Hepatocyte (in vitro differentiated cells): ENCODE results near the gene SPATC1L. TPM values are rescaled to one million over a fixed set of nuclear protein-coding genes. Genes with fewer than 3 reads are reported as not detected.

ENCODE experiments used
- DNase-seq: peaks from one replicate; pipeline ENCODE4 v3.0.0-alpha.2; 2016; ENCODE audit warnings: low spot score
- H2AFZ ChIP-seq: fragments of 200-600 bp; sonication (generic); 2 replicates; pipeline ENCODE4 v1.6.0; 2016; ENCODE audit warnings: antibody characterized with exemption, mild to moderate bottlenecking
- H3K27ac ChIP-seq: fragments of 200-600 bp; sonication (generic); 2 replicates; pipeline ENCODE4 v1.5.1; 2016; ENCODE audit warnings: mild to moderate bottlenecking
- H3K27me3 ChIP-seq: fragments of 200-600 bp; sonication (generic); 2 replicates; pipeline ENCODE4 v1.6.1; 2016
- H3K36me3 ChIP-seq: fragments of 200-600 bp; sonication (generic); replicated peaks from 2 replicates; pipeline ENCODE4 v1.5.1; 2016; ENCODE audit warnings: low read depth; ENCODE audit not compliant: insufficient read depth
- H3K4me1 ChIP-seq: fragments of 200-600 bp; sonication (generic); 2 replicates; pipeline ENCODE4 v1.5.1; 2016; ENCODE audit warnings: mild to moderate bottlenecking, moderate library complexity; ENCODE audit not compliant: insufficient read depth
- H3K4me2 ChIP-seq: fragments of 200-600 bp; sonication (generic); 2 replicates; pipeline ENCODE4 v1.6.0; 2016
- H3K4me3 ChIP-seq: fragments of 200-600 bp; sonication (generic); 2 replicates; pipeline ENCODE4 v1.5.1; 2016; ENCODE audit warnings: mild to moderate bottlenecking
- H3K79me2 ChIP-seq: fragments of 200-600 bp; sonication (generic); 2 replicates; pipeline ENCODE4 v1.6.0; 2017; ENCODE audit warnings: mild to moderate bottlenecking
- H3K9me2 ChIP-seq: fragments of 200-600 bp; sonication (generic); replicated peaks from 2 replicates; pipeline ENCODE4 v1.6.0; 2017; ENCODE audit warnings: mild to moderate bottlenecking; ENCODE audit not compliant: insufficient read depth
- H3K9me3 ChIP-seq: fragments of 200-600 bp; sonication (generic); 2 replicates; pipeline ENCODE4 v1.5.1; 2016; ENCODE audit warnings: low read depth, mild to moderate bottlenecking
- H4K20me1 ChIP-seq: fragments of 200-600 bp; sonication (generic); 2 replicates; pipeline ENCODE4 v1.6.0; 2016; ENCODE audit warnings: mild to moderate bottlenecking; ENCODE audit not compliant: insufficient read depth, poor library complexity, severe bottlenecking
- EZH2 ChIP-seq: fragments of 200-600 bp; sonication (generic); IDR thresholded peaks from 2 replicates; pipeline ENCODE4 v1.6.1; 2016; ENCODE audit warnings: antibody characterized with exemption, mild to moderate bottlenecking, borderline replicate concordance
- EZH2phosphoT487 ChIP-seq: fragments of 200-600 bp; sonication (generic); IDR thresholded peaks from one replicate; pipeline ENCODE4 v1.6.1; 2018; ENCODE audit warnings: antibody characterized with exemption, mild to moderate bottlenecking, low read depth, moderate library complexity; ENCODE audit not compliant: unreplicated experiment, severe bottlenecking
- WGBS: methylation state at CpG from one replicate; pipeline ENCODE4 v1.1.6; 2016; ENCODE audit warnings: low lambda C conversion rate; ENCODE audit errors: missing lambda C conversion rate; 5-methylcytosine and 5-hydroxymethylcytosine counted together
- polyA plus RNA-seq: library from polyadenylated mRNA; unstranded; fragments of >200 nt; fragmentation: Nextera tagmentation; extraction: Ambion mirVana; gene quantifications from 2 replicates; pipeline ENCODE4 v1.2.1, GENCODE V29; 2016
- total RNA-seq: library from RNA; depleted of rRNA; stranded (reverse); fragments of >200 nt; gene quantifications from 2 replicates; pipeline ENCODE4 v1.2.3, GENCODE V29; 2014
- TF ChIP-seq, protein P1 (sequence below): fragments of 200-600 bp; sonication (generic); IDR thresholded peaks from 2 replicates; pipeline ENCODE4 v1.5.1; 2016; ENCODE audit warnings: antibody characterized with exemption, mild to moderate bottlenecking; ENCODE audit not compliant: poor library complexity

SPATC1L gene
- total and polyA plus RNA-seq, 2 experiments from 2014 or later, result 10.1 to 24.2 TPM

DNA sequence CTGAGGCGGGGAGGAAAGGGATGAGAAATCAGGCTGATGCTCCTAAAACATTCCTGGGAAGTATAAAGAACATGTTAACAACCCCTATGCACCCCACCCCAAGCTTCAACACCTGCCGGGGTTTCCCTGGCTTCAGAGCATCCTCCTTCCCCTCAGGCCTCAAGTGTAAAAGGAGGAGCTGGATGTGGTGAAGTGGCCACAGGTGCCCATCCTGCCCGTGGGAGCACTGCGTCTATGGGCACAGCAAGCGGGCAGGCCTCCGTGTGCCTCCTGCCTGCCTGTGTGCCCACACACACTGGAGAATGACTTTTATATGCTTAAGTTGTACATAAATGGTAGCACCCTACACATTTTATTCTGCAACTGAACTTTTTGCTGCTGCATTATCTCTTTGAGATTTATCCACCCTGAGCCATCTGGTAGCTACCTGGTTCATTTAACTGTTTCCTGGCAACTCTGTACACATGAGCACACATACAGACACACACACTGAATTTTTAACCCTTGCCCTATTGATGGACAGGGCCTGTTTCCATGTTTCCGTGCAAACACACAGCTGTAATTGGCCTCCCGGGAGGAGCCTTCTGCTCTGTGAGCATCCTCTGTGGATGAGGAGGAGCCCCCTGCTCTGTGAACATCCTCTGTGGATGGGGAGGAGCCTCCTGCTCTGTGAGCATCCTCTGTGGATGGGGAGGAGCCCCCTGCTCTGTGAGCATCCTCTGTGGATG, 15.4 kb downstream of the SPATC1L start:
- 86% methylated on average over 8 of the region's 8 CpGs for WGBS
- TF ChIP-seq, protein P1, sequence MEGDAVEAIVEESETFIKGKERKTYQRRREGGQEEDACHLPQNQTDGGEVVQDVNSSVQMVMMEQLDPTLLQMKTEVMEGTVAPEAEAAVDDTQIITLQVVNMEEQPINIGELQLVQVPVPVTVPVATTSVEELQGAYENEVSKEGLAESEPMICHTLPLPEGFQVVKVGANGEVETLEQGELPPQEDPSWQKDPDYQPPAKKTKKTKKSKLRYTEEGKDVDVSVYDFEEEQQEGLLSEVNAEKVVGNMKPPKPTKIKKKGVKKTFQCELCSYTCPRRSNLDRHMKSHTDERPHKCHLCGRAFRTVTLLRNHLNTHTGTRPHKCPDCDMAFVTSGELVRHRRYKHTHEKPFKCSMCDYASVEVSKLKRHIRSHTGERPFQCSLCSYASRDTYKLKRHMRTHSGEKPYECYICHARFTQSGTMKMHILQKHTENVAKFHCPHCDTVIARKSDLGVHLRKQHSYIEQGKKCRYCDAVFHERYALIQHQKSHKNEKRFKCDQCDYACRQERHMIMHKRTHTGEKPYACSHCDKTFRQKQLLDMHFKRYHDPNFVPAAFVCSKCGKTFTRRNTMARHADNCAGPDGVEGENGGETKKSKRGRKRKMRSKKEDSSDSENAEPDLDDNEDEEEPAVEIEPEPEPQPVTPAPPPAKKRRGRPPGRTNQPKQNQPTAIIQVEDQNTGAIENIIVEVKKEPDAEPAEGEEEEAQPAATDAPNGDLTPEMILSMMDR, result no peak
- TF ChIP-seq EZH2phosphoT487, result no peak
- no peaks in the 10 kb centered on the region for H3K36me3 ChIP-seq
- H3K27me3 ChIP-seq, result no peaks in the 10 kb centered on the region
- no peak overlapping the region for H3K27ac ChIP-seq
- H2AFZ ChIP-seq, result no peak overlapping the region
- H4K20me1 ChIP-seq, result no peaks in the 10 kb centered on the region
- H3K4me2 ChIP-seq, result no peak overlapping the region
- H3K4me3 ChIP-seq, result no peak overlapping the region
- no peak for DNase-seq
- no peaks in the 10 kb centered on the region for H3K9me3 ChIP-seq
- H3K9me2 ChIP-seq, result no peaks in the 10 kb centered on the region
- peaks cover 1% of the 10 kb centered on the region for H3K79me2 ChIP-seq
- no peaks in the 10 kb centered on the region for H3K4me1 ChIP-seq

DNA sequence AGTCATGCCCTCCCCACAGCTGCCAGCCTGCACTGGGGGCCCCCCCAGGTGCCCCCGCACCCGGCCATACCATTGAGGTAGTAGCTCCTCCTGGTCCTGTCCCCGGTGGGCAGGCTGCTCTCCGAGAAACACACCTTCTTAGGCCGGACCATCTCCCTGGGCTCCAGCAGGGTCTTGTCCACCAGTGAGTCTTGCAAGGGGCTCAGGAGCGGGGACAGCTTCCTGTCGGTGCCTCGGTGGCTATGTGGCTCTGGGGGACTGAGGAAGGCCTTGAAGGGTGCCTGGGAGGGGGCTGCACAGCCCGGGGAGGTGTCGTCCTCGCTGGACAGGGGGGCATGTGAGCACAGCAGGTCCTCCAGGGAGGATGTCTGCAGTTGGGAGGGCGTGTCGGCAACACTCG, 16.0 kb downstream of the SPATC1L start:
- no peaks in the 10 kb centered on the region for H3K36me3 ChIP-seq
- no peak for DNase-seq
- no peaks in the 10 kb centered on the region for H3K27me3 ChIP-seq
- H3K27ac ChIP-seq, result no peak overlapping the region
- no peaks in the 10 kb centered on the region for H3K4me1 ChIP-seq
- no peak overlapping the region for H3K4me3 ChIP-seq
- no peak for TF ChIP-seq EZH2phosphoT487
- TF ChIP-seq EZH2, result no peak
- TF ChIP-seq, protein P1, result no peak
- H4K20me1 ChIP-seq, result no peaks in the 10 kb centered on the region
- H3K9me3 ChIP-seq, result no peaks in the 10 kb centered on the region
- 91% methylated on average over 13 of the region's 14 CpGs for WGBS
- H3K79me2 ChIP-seq, result no peaks in the 10 kb centered on the region
- no peak overlapping the region for H3K4me2 ChIP-seq
- H2AFZ ChIP-seq, result no peak overlapping the region
- H3K9me2 ChIP-seq, result no peaks in the 10 kb centered on the region

DNA sequence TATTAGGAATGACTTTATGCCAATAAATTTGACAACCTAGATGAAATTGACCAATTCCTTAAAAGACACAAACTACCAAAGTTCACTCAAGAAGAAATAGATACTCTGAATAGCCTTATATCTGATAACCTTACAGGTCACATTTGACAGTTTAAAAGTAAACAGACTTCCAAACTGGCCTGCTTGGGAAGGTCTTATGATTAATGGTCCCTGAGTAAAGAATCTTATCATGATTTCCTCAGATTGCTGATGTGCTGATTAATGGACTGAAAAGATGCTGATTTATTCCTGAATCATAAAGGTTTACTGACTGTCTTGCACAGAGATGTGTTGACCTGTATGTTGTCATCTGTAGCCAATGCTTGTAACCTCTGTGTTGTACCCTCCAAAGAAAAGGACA, 19.2 kb downstream of the SPATC1L start:
- Histone ChIP-seq H4K20me1 (no peaks in the 10 kb centered on the region), H2AFZ (no peak overlapping the region), H3K4me3 (no peak overlapping the region), H3K4me1 (no peaks in the 10 kb centered on the region), H3K27ac (no peak overlapping the region), H3K9me3 (no peaks in the 10 kb centered on the region), H3K9me2 (no peaks in the 10 kb centered on the region), H3K36me3 (no peaks in the 10 kb centered on the region), H3K4me2 (no peak overlapping the region), H3K27me3 (no peaks in the 10 kb centered on the region), H3K79me2 (no peaks in the 10 kb centered on the region)
- TF ChIP-seq EZH2phosphoT487 (no peak), EZH2 (no peak)
- TF ChIP-seq, protein P1, result no peak
- no peak for DNase-seq
